ENCODE results near the gene DAB1. TPM values are rescaled to one million over a fixed set of nuclear protein-coding genes. Genes with fewer than 3 reads are reported as not detected.

DAB1 gene
- total RNA-seq, 1 donor from 2014 or later, result 0.20 TPM

DNA sequence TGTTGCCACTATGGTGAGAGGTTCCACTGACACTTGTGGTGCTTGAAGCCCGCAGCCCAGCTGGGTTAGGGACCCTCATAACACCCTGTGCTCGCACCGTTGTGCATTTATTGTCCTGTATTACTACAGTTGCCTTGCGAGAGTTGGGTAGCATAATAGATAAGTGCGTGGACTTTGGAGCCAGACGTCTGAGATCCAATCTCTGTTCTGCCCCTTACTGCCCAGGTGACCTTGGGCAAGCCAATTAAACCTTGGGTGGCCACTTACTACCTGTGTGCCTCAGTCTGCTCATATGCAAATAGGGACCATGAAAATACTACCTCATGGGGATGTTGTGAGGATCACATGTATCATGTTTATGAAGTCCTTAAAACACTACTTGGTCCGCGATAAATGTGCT, 471.4 kb downstream of the DAB1 start:
- no peak for DNase-seq (ENCODE audit: low read depth)

DNA sequence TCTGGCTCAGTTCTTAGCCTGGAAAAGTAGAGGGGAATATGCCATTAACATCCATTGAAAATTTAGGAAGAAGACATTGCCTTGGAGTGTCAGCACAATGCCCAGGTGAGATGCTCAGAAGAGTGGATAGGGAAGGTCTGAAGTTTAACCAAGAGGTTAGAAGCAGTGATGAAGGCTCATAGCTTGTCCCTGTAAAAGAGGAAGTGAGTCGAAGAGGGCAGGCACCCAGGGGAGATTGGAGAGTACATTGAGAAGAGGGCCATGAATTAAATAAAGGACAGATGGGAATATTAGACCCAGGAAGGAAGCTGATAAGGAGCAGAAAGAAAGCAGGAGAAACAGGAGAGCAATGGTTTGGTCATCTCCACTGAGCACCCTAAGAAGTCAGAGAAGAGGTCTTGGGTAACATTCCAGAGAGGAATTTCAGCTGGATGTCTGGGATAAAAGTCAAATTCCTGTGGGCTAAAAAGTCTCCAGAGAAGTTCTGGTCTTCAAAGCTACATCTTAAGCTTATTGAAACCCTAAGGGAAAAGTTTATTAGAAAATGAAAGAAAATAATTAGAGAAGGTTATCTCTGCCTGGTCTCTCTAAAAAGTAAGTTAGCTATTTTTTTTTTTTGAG, 475.3 kb downstream of the DAB1 start:
- peak; percentile 37 for DNase-seq (ENCODE audit: low read depth)
